Measurements from ENCODE around the gene ARHGEF17.

Gene ARHGEF17

DNA sequence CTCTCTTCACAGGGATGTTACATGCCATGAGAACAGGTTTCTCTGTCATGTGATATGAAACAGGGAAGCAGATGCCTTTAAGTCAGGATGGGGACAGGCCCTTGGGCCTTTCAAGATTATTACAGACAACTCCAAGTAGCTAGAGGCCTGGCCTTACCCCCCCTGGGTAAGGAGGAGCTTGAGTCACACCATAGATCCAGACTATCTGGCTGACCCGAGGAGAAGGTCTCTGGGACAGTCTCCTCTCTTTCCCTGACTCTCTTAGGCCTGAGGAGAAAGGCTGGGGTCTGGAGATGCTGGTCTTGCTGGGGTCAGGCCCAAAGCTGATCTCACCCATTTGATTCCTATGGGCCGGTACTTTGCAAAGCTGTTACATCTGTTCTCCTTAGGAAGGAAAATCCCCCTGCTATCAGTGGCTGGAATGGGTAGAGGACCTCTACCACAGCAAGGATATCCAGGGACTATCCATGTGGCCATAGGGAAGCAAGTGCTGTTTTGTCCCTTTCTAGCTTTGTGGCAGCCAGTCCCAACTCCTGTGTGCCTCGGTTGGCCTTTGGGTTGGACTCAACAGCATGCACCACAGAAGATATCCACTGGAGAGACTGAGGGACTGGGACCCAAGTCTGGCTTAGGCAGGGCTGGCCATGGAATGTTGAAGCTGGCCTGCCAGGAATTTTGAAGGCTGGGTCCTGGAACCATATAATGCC lies 93.3 kb downstream of the ARHGEF17 start:
- Histone ChIP-seq H3K27me3 (ENCODE audit: control insufficient read depth, insufficient read depth, low read length) (no peaks in the 10 kb centered on the region), H3K9me3 (ENCODE audit: control insufficient read depth, insufficient read depth, low read length) (no peaks in the 10 kb centered on the region), H3K27ac (ENCODE audit: low read length) (no peak overlapping the region), H3K4me1 (ENCODE audit: control insufficient read depth, insufficient read depth, low read length) (peaks cover 1% of the 10 kb centered on the region; the same call in 1 of the 2 replicates), H3K4me3 (ENCODE audit: low read length) (no peak overlapping the region), H3K36me3 (ENCODE audit: control insufficient read depth, insufficient read depth, low read length) (no peaks in the 10 kb centered on the region)
- DNase-seq (ENCODE audit: low read depth, low spot score), result no peak
- no CpG with 5 or more reads among the region's 3 CpGs for WGBS (ENCODE audit: insufficient coverage, insufficient read length)

- Histone ChIP-seq H3K27ac (ENCODE audit: low read length) (no peak overlapping the region), H3K36me3 (ENCODE audit: control insufficient read depth, insufficient read depth, low read length) (no peaks in the 10 kb centered on the region), H3K27me3 (ENCODE audit: control insufficient read depth, insufficient read depth, low read length) (no peaks in the 10 kb centered on the region), H3K4me1 (ENCODE audit: control insufficient read depth, insufficient read depth, low read length) (peaks cover 1% of the 10 kb centered on the region; the same call in 1 of the 2 replicates), H3K9me3 (ENCODE audit: control insufficient read depth, insufficient read depth, low read length) (no peaks in the 10 kb centered on the region), H3K4me3 (ENCODE audit: low read length) (no peak overlapping the region)
- no CpG with 5 or more reads among the region's 15 CpGs for whole genome bisulfite sequencing (ENCODE audit: insufficient coverage, insufficient read length)
- no peak for DNase-seq (ENCODE audit: low read depth, low spot score)
Observed at GRCh38 chr11:73401924-73402833, 94.1 kb downstream of the ARHGEF17 start.

- Histone ChIP-seq H3K4me3 (ENCODE audit: low read length) (no peak overlapping the region), H3K27me3 (ENCODE audit: control insufficient read depth, insufficient read depth, low read length) (no peaks in the 10 kb centered on the region), H3K36me3 (ENCODE audit: control insufficient read depth, insufficient read depth, low read length) (no peaks in the 10 kb centered on the region), H3K27ac (ENCODE audit: low read length) (no peak overlapping the region), H3K4me1 (ENCODE audit: control insufficient read depth, insufficient read depth, low read length) (peaks cover 1% of the 10 kb centered on the region; the same call in 1 of the 2 replicates), H3K9me3 (ENCODE audit: control insufficient read depth, insufficient read depth, low read length) (no peaks in the 10 kb centered on the region)
- WGBS (ENCODE audit: insufficient coverage, insufficient read length), result no CpG with 5 or more reads among the region's 1 CpG
- DNase-seq (ENCODE audit: low read depth, low spot score), result no peak
Observed at GRCh38 chr11:73402834-73403185, 94.7 kb downstream of the ARHGEF17 start.

DNA sequence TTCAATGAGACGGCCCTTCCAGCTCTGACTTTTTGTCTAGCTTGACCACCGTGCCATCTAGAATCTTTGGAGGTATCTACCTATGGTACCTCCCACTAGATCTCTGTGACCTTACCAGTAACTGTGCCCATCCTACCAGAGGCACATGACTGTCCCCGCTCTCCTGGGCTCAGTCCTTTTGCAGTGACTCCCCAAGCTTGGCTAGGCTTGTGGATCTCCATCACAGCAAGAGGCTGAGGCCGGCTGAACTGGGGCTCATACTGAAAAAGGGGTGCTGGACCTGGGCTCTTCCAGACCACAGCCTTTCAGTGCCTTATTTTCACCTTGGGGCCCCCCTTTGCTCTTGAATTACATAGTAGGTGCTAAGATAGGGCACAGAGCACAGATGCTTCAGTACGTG lies 95.5 kb downstream of the ARHGEF17 start:
- Histone ChIP-seq H3K9me3 (ENCODE audit: control insufficient read depth, insufficient read depth, low read length) (no peaks in the 10 kb centered on the region), H3K27ac (ENCODE audit: low read length) (no peak overlapping the region), H3K36me3 (ENCODE audit: control insufficient read depth, insufficient read depth, low read length) (no peaks in the 10 kb centered on the region), H3K4me3 (ENCODE audit: low read length) (no peak overlapping the region), H3K27me3 (ENCODE audit: control insufficient read depth, insufficient read depth, low read length) (no peaks in the 10 kb centered on the region), H3K4me1 (ENCODE audit: control insufficient read depth, insufficient read depth, low read length) (peaks cover 1% of the 10 kb centered on the region; the same call in 1 of the 2 replicates)
- WGBS (ENCODE audit: insufficient coverage, insufficient read length), result no CpG with 5 or more reads among the region's 5 CpGs
- DNase-seq (ENCODE audit: low read depth, low spot score), result no peak

GRCh38 chr11:73404048-73404447 lies 96.0 kb downstream of the ARHGEF17 start:
- Histone ChIP-seq H3K9me3 (ENCODE audit: control insufficient read depth, insufficient read depth, low read length) (no peaks in the 10 kb centered on the region), H3K36me3 (ENCODE audit: control insufficient read depth, insufficient read depth, low read length) (no peaks in the 10 kb centered on the region), H3K27me3 (ENCODE audit: control insufficient read depth, insufficient read depth, low read length) (no peaks in the 10 kb centered on the region), H3K4me1 (ENCODE audit: control insufficient read depth, insufficient read depth, low read length) (no peaks in the 10 kb centered on the region; the same call in 1 of the 2 replicates), H3K4me3 (ENCODE audit: low read length) (no peak overlapping the region), H3K27ac (ENCODE audit: low read length) (no peak overlapping the region)
- no CpG with 5 or more reads among the region's 4 CpGs for WGBS (ENCODE audit: insufficient coverage, insufficient read length)
- DNase-seq (ENCODE audit: low read depth, low spot score), result peak; percentile 13

DNA sequence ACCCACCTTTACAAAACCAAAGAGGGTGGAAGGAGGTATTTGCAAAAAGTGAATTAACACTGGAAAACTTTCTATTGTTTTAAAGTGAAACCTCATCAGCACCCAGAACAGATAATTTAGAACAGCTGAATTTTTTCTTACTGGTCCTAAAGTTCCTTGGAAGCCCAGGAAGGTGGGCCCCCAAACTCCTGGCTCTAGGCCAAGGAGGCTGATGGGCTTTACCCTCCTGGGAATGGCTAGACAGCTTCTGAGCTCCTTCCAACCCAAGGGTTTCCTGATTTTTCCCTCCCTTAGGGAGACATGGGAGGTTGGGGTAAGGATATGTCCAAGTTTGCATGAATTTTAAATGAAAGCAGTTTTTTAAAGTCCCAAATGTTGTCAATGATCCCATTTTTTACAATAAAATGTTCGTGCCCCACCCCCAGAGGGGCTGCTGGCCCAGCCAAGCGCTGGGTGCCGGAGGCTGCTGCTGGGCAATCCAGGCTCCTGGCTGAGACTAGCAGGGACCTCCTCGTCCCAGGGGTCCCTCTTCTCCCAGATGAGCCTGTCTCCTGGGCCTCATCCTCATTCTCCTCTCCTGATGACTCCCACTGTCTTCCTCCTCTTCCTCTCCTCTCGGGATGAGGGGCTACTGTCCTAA lies 96.5 kb downstream of the ARHGEF17 start:
- Histone ChIP-seq H3K4me1 (ENCODE audit: control insufficient read depth, insufficient read depth, low read length) (no peaks in the 10 kb centered on the region; the same call in 1 of the 2 replicates), H3K27me3 (ENCODE audit: control insufficient read depth, insufficient read depth, low read length) (no peaks in the 10 kb centered on the region), H3K9me3 (ENCODE audit: control insufficient read depth, insufficient read depth, low read length) (no peaks in the 10 kb centered on the region), H3K4me3 (ENCODE audit: low read length) (no peak overlapping the region), H3K27ac (ENCODE audit: low read length) (no peak overlapping the region), H3K36me3 (ENCODE audit: control insufficient read depth, insufficient read depth, low read length) (peaks cover 4% of the 10 kb centered on the region)
- no peak for DNase-seq (ENCODE audit: low read depth, low spot score)
- no CpG with 5 or more reads among the region's 5 CpGs for WGBS (ENCODE audit: insufficient coverage, insufficient read length)

- Histone ChIP-seq H3K27me3 (ENCODE audit: control insufficient read depth, insufficient read depth, low read length) (no peaks in the 10 kb centered on the region), H3K9me3 (ENCODE audit: control insufficient read depth, insufficient read depth, low read length) (no peaks in the 10 kb centered on the region), H3K4me1 (ENCODE audit: control insufficient read depth, insufficient read depth, low read length) (no peaks in the 10 kb centered on the region; the same call in 1 of the 2 replicates), H3K27ac (ENCODE audit: low read length) (no peak overlapping the region), H3K4me3 (ENCODE audit: low read length) (no peak overlapping the region), H3K36me3 (ENCODE audit: control insufficient read depth, insufficient read depth, low read length) (peaks cover 4% of the 10 kb centered on the region)
- no CpG with 5 or more reads among the region's 8 CpGs for WGBS (ENCODE audit: insufficient coverage, insufficient read length)
- DNase-seq (ENCODE audit: low read depth, low spot score), result no peak
Observed at GRCh38 chr11:73405146-73405510, 97.1 kb downstream of the ARHGEF17 start.

GRCh38 chr11:73406131-73406530 lies 98.1 kb downstream of the ARHGEF17 start:
- Histone ChIP-seq H3K27me3 (ENCODE audit: control insufficient read depth, insufficient read depth, low read length) (no peaks in the 10 kb centered on the region), H3K27ac (ENCODE audit: low read length) (no peak overlapping the region), H3K9me3 (ENCODE audit: control insufficient read depth, insufficient read depth, low read length) (no peaks in the 10 kb centered on the region), H3K4me1 (ENCODE audit: control insufficient read depth, insufficient read depth, low read length) (no peaks in the 10 kb centered on the region; the same call in 1 of the 2 replicates), H3K36me3 (ENCODE audit: control insufficient read depth, insufficient read depth, low read length) (peaks cover 4% of the 10 kb centered on the region), H3K4me3 (ENCODE audit: low read length) (no peak overlapping the region)
- DNase-seq (ENCODE audit: low read depth, low spot score), result no peak
- no CpG with 5 or more reads among the region's 1 CpG for WGBS (ENCODE audit: insufficient coverage, insufficient read length)

DNA sequence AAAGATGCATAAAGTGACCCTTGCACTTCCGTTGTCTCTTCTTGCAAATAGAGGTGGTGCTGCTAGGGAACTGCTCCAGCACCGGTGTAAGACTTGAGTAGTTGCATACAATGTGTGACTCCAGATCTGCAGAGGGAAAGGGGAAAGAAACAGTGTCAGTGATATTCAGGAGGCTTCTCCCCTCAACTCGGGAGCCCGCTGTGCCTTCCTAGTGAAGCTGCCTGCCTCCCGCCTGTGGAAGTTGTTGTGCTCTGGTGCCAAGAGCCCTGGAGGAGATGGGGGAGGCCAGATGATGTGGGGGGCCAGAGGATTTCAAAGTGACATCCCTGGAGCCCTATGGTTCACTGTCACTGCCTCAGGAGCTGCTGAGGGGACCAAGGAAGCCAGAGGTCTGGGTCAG lies 98.5 kb downstream of the ARHGEF17 start:
- DNase-seq (ENCODE audit: low read depth, low spot score), result no peak
- Histone ChIP-seq H3K27ac (ENCODE audit: low read length) (no peak overlapping the region), H3K36me3 (ENCODE audit: control insufficient read depth, insufficient read depth, low read length) (peaks cover 4% of the 10 kb centered on the region), H3K9me3 (ENCODE audit: control insufficient read depth, insufficient read depth, low read length) (no peaks in the 10 kb centered on the region), H3K27me3 (ENCODE audit: control insufficient read depth, insufficient read depth, low read length) (no peaks in the 10 kb centered on the region), H3K4me1 (ENCODE audit: control insufficient read depth, insufficient read depth, low read length) (no peaks in the 10 kb centered on the region; the same call in 1 of the 2 replicates), H3K4me3 (ENCODE audit: low read length) (no peak overlapping the region)
- WGBS (ENCODE audit: insufficient coverage, insufficient read length), result no CpG with 5 or more reads among the region's 5 CpGs

DNA sequence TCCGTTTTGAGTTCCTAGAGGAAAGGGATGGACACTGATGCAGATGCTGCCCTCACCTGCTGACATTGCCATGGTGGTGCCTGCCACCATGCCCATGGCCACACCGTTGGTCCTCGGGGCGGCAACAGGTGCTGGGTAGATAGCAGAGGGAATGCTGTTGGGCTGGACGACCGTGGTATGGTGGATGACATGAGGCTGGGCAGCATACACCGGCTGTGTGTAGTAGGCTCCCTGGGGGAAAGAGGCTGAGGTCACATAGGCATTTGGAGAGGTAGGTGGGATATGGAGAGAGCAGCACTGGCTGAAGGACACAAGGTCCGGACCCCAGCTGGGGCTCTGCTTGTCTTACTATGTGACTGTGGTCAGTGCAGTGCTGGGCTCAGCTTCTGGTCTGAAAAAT lies 101.4 kb downstream of the ARHGEF17 start:
- no peaks in the 10 kb centered on the region for H3K9me3 ChIP-seq (ENCODE audit: control insufficient read depth, insufficient read depth, low read length)
- WGBS (ENCODE audit: insufficient coverage, insufficient read length), result no CpG with 5 or more reads among the region's 8 CpGs
- DNase-seq (ENCODE audit: low read depth, low spot score), result no peak
- H3K4me1 ChIP-seq (ENCODE audit: control insufficient read depth, insufficient read depth, low read length), result no peaks in the 10 kb centered on the region
- no peak overlapping the region for H3K27ac ChIP-seq (ENCODE audit: low read length)
- H3K36me3 ChIP-seq (ENCODE audit: control insufficient read depth, insufficient read depth, low read length), result peaks cover 4% of the 10 kb centered on the region
- H3K27me3 ChIP-seq (ENCODE audit: control insufficient read depth, insufficient read depth, low read length), result no peaks in the 10 kb centered on the region
- no peak overlapping the region for H3K4me3 ChIP-seq (ENCODE audit: low read length)

Measured in iPS DF 6.9 (cell line).